ENCODE measurements around the gene MLPH.
"Not testable (repeated sequence)": the region's sequence is repeated elsewhere in the genome, so short reads cannot be mapped to it uniquely, and the experiment has no call there.

Gene MLPH

DNA sequence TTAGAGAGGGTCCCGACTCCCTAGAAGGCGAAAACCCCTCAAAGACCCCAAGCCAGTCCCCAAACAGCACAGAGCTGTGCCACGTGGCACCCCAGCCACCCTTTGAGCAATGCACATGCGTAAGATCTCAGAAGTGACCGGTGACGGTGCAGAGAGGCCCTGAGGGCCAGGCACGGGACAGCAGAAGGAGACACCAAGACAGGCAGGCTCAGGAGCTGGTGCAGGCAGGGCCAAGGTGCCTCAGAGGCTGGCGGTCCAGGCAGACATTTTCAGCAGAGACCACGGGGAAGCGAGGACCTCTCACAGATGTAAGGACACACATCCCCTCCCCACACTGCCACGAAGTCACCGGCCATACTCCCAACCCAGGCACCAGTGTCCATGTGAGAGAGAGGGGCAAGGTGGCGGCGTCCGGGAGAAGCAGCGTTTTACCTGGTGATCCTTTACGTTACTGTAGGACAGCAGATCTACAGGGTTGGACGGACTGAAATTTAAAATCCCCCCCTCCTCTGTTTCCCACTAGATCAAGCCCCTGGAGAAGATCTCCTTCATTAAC lies 105.5 kb downstream of the MLPH start:
- DNase-seq, result no peak

DNA sequence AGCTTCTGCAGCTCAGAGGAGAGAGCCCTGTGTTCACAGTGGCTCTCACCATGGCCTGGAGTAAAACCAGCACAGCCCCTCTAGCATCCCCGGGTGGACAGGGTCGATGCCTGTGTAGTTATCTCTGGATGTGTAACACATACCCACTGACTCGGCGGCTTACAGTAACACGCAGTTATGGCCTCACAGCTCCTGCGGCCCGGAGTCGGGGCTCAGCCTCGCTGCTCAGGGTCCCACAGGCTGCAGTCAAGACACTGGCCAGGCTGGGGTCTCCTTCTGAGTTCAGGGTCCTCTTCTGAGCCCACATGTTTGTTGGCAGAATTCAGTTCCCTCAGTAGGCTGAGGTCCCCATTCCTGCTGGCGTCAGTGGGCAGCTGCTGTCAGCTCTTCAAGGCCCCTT lies 106.0 kb downstream of the MLPH start:
- DNase-seq, result no peak

DNA sequence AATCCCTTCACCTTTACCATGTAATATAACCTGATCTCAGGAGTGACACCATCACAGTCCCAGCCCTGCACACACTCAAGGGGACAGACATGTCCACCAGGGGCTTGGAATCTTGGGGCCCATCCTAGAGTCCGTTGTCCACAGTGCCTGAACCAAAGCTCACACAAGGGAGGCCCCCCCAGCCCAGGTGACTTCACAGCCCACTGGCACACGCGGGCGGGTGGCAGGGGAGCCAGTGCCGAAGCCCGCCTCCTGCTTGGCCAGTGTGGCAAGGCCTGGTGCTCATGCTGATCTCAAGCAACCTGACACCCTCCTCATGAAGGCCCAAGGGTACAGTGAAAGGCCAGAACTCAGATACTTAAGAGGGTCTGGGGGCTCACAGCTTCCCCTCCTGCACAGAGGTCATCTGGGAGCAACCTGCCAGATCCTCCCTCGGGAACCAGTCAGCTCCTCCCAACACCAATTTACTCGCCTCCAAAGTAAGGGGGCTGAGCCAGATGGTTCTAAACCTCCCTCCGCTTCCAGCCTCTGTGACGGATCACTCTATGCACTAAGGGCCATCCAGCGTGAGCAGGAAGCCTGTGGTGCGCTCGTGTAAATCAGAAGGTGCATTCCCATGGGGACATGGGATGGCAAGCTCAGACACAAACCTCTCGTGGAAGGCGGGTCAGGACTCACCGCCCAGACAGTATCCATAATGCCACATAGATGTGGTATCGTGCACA lies 106.7 kb downstream of the MLPH start:
- no peak for DNase-seq

DNA sequence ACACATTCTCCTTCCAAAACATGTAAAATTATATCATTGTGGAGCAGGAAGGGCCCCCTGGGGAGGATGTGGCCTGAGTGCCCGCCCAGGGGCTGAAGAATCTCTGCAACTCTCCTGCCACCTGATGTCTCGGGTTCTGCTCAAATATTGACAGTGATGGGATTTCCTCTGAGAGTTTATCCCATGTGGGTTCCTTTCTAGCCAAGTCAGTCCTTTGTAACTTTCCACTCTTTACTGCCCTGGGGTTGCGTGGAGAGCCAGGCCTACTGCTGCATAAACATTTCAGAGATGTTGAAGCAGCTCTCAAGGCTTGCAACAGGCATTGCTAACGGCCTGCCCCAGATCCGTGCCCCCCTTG lies 107.4 kb downstream of the MLPH start:
- no peak for DNase-seq

DNA sequence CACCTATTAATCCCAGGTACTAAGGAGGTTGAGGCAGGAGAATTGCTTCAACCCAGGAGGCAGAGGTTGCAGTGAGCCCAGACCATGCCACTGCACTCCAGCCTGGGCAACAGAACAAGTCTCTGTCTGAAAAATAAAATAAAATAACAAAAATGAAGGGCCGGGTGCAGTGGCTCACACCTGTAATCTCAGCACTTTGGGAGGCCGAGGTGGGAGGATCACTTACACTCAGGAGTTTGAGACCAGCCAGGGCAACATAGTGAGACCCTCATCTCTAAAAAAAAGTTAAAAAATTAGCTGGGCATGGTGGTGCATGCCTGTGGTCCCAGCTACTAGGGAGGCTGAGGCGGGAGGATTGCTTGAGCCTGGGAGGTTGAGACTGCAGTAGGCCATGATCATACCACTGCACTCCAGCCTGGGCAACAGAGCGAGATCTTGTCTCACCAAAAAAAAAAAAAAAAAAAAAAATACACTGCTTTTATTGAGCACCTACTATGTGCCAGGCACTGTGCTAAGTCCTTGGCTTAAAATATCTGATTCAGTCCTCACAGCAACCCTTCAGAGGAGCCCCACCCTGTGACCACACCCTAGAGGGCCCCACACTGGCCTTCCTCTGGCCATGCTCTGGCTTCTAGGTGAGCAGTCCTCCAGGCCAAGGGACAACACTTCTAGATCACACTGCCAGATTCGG lies 108.9 kb downstream of the MLPH start:
- not testable (repeated sequence) for DNase-seq

DNA sequence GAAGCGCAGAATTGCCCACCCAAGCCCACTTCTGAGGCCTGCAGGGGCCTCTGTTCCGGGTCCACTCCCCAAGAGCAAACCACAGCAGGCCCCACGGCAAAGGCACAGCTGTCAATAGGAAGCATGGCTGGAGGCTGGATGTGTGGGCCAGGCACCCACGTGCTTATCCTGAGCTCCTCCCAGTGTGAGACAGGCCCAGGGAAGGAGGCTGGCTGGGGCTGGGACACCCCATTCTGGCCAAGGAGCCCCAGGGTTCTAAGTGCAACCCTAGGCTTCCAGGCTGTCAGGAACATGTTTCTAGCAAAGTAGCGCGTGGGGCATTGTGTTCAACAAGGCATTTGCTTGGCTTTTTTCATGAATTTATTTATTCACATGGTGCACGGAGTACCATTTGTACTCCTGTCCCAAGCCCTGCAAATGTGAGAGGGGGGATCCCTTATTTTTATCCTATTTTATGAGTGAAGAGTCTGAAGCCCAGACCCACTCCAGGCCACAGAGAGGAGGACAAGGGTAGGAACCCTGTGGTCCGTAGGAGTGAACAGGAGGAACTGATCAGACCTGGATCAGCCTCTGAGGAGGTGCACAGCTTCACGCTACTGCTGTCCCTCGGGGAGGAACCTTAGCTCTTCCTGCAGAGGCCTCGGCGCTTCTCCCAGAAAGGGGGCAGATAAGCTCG lies 109.6 kb downstream of the MLPH start:
- no peak for DNase-seq

DNA sequence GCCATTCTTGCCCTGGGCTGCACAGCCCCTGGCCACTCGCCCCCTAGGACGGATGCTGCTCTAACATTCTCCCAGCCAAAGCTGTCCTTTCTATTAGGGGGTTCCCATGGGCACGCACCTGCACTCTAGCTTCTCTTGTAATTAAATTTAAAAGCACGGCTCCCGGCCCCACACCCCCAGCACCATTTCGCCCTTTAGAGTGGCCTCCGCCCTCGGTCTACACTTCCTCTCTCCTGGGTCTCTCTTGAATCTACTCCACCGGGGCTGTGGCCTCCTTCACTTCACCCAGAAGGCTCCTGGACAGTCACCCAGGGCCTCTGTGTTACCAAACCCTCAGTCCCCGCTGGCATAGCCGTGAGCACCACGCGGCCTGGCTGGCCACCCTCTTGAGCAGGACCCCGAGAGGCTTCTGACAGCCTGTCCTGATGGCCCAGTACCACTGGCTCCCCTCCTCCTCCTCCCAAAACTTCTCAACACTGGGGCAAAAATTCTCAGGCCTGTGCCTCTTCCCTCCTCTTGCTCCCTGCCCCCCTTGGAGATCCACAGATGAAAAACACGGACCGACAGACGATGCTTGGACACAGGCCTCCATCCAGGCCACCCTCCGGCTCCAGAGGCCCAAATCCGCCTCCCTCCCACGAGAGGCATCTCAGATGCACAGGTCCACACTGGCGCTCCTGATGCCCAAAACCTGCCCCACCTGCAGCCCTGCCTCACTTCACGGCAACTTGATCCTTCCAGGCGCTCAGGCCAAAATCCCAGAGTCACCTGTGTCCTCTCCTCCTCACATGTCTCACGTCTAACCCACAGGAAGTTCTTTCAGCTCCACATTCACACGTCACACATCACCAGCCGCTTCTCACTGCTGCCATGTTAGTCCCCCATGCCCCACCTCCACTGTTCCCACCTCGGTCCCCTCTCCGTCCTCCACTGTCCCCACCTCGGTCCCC lies 110.4 kb downstream of the MLPH start:
- no peak for DNase-seq

DNA sequence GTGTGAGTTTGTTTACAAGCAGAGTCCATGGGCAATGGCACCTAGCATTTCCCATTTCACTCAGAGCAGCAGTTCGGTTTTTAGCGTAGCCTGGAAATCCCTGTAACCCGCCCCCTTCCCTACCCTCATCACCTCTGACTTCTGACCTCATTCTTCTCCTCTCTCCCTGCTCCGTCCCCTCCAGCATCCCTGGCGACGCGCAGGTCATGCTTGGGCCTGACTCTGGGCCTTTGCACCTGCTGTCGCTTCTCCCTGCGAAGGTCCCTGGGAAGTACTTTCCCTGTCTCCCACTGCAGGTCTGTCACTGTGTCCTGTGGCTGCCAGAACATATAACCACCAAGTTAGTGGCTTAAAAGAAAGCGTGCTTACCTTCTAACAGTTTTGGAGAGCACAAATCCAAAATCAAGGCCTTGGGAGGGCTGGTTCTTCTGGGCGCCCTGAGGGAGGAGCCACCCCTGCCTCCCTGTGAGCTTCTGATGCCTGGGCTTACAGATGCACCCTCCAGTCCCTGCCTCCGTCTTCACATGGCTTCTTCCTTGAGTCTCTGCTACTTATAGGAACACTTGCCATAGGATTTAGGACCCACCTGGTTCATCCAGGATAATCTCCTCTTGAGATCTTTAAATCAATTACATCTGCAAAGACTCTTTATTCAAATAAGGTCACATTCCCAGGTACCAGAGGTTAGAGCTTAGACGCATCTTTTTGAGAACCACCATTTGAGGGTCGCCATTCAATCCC lies 111.6 kb downstream of the MLPH start:
- DNase-seq, result no peak

DNA sequence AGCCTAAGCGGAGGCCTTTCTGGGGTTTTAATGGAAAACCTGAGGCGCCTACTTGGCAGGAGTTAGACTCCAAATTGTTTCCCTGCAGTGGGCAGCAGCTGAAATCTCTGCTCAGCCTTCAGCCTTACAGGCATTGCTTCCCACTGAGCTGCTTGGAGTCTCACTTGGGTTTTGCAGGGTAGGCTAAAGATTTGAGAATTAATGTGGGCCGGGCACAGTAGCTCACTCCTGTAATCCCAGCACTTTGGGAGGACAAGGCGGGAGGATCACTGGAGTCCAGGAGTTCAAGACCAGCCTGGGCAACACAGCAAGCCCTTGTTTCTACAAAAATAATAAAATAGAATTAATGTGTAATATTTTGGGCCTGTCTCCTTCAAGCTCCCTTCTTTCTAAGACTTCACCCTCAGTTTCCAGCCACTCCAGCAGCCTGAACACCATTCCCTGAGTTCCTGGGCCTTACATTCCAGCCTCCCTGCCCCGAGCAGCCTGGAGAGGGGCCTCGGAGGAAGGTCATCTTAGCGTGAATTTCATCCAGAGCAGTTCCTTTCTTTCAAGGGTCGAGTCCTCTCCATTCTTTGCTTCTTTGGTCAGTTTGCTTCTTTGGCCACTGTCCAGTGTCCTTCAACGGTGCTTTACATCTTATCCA lies 112.5 kb downstream of the MLPH start:
- no peak for DNase-seq

DNA sequence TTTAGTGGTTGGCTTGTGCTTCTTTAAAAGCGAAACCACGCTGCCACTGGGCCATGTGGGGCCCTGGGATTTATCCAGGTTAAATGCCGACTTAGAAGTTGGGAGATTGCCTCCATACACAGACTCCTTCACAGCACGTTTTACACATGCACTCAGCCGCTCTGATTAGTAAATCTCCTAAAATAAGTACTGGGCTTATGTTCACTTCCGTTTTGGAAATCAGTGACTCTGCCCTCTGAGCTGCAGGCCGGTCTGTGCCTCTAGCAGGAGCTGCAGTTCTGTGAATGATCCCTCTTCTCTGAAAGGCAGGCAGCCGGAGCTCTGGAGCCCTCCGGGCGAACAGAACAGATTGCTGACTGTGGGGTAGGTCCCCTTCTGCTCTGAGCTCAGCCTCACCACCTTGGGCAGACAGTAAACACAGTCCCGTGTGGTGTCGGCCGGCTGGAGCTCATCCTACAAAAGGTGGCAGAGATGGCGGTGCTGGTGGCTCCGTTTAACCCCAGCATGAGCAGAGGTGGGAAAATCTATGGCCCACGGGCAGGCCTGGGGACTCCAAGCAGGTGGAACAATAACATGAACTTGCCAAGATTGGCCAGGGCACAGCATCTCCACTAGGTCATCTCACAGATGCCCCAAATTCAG lies 113.3 kb downstream of the MLPH start:
- DNase-seq, result no peak

DNA sequence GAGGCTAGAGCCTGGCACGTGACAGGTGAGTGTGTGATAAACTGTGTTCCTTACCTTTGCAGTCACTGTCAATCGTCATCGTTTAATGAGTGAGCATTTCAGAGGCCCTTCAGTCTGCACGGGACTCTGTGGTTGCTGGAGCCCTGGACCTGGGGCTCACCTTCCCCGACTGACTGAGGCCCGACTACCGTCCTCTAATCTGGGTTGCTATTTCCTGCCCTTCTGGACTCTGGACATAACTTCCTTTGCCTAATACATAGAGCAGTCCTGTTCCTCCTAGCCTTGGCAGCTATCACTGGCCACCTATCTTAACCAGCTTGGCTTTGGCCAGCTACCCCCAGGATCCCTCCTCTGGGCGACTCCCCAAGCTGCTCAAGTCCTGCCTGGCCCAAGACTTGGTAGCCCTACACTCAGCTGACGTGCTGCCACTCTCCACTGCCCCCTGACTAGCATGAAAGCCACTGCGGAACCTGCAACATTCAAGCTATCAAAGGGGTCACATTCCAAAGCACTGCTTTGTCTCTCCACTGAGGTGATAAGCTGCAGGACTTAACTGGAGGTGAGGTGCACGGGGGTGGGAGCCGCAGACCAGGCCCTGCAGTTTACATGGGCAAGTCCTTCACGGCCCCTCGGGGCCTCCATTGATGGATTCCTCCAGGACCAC lies 114.5 kb downstream of the MLPH start:
- DNase-seq, result no peak

DNA sequence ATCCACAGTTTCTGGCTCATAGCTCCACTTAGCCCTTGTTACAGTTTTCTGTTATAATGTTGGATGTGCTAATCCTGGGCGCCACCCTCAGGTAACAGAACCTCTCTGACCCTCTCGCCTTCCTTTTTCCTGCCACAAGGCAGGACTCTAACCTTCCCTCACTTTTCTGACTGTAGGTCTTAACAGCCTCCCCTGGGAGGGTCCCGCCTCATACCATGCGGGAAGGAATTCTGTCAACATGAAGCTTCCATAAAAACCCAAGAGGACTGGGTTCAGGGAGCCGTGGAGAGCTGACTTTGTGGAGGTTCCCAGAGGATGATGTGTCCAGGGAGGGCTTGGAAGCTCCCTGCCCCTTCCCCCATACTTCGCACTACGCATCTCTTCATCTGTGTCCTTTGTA lies 115.4 kb downstream of the MLPH start:
- DNase-seq, result no peak

DNA sequence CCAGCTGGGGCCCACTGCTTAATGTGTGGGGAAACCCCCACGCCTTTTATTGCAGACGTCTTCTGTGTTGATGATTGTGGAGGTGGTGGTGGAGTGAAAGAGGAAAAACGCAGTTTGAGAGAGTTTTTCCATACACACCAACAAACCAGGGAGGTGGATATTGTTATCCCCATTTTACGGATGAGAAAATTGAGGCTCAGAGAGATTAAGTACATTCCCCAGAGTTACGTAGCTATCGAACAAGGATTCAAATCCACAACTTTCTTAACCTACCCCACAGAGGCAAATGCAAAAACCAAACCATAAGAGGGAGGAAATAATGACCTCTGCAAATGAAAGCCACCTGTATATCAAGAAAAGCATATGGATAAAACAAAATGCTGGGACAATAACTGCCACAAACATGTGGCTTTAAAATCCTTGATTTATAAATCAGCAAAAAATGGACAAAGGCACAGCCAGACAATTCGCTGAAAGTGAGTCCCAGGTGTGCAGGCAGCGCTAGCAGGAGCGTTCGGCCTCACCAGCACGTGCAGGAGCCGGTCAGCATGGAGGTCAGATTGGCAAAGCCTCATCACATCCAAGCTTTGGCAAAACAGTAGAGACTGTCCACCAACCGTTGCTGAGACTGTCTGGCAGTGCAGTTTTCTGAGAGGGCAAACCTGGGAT lies 116.1 kb downstream of the MLPH start:
- DNase-seq, result no peak

DNA sequence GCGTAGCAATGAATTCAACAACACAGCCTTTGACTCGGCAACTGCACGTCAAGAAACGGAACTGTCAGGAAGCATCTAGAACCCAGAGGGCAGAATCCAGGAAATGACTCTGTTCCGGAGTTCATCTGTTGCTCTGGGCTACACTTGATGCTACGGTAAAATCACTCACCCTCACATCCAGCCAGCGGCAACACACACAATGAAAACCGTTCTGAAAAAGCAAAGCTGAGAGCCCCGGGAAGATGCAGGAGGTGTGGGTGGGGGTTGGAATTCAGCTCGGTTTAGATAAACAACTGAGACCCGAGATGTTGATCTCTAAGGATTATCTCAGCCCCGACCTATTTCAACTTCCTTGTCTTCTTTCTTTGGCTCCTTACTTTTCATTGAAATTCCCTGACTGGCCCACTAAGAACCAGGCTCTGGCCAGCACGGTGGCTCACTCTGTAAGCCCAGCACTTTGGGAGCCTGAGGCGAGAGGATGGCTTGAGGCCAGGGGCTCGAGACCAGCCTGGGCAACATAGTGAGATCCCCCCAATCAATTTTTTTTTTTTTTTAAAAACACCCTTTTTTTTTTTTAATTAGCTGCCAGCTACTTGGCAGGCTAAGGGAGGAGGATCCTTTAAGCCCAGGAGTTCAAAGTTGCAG lies 116.8 kb downstream of the MLPH start:
- no peak for DNase-seq

DNA sequence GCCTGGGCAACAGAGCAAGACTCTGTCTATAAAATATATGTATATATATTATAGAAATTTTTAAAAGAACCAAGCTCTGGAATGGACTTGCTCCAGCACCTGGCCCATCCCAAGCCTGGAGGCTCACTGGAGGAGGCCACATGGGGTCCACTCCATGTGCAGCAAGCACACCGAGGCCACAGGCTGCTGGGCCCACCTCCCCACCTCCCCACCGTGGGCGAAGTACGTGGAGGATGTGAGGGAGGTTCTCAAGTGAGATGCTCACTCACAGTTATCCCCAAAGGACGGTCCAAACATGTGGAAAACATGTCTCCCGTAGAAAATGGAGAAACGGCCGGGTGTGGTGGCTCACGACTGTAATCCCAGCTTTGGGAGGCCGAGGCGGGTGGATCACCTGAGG lies 117.3 kb downstream of the MLPH start:
- DNase-seq, result no peak
